MM.1S (cell line): Measurements from ENCODE around the gene PNPT1.

ENCODE experiments used
- CTCF ChIP-seq: fragments of 300-600 bp; sonication (generic); IDR thresholded peaks from 2 replicates; pipeline ENCODE4 v1.5.1; 2016; ENCODE audit warnings: antibody characterized with exemption, low read length, mixed read lengths
- EZH2phosphoT487 ChIP-seq: fragments of 300-600 bp; sonication (generic); IDR thresholded peaks from 2 replicates; pipeline ENCODE4 v1.6.1; 2018; ENCODE audit warnings: antibody characterized with exemption, low read length

DNA sequence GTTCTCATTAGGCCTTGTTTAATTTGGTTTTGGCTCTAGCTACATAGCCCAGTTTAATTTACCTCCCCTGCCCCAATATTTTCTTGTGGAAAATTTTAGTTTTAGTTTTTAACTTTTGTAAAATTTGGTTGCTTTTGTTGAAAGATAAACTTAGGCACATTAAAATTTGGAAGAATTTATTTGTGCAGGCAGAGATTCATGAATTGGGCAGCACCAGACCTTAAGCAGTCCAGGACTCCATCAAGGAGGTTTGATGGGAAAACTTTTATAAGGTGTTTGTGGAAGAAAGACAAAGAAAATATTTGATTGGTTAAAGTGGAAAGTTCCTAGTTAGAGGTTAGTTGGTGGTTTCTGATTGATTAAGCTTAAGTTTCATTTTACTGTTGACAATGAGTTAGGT, 16.4 kb upstream of the PNPT1 start:
- TF ChIP-seq CTCF (no peak), EZH2phosphoT487 (no peak)
